A549 (cell line): Measurements from ENCODE around the gene CHM. TPM values are rescaled to one million over a fixed set of nuclear protein-coding genes. Genes with fewer than 3 reads are reported as not detected.
"Not testable (repeated sequence)": the region's sequence is repeated elsewhere in the genome, so short reads cannot be mapped to it uniquely, and the experiment has no call there.

ENCODE experiments used
- ATAC-seq, 2 experiments: fragments of 200-7000 bp in 1 of 2; fragments of >200 bp in 1 of 2; cut with Nextera tagmentation in 1 of 2; cut with Tn5 transposase in 1 of 2; 3 replicates each; pipeline versions ENCODE4 v1.8.0 to v1.9.1; 2018 to 2020; ENCODE audit warnings: mild to moderate bottlenecking in 1 of 2, moderate library complexity in 1 of 2
- CTCF ChIA-PET: fragments of 300-600 bp; sonication (Branson Sonifier 250); formaldehyde crosslinking; extraction: SDS; loops from one replicate; lab custom pipeline; 2021; ENCODE audit warnings: antibody characterized with exemption, inconsistent platforms; lab: Yijun Ruan, JAX
- POLR2A ChIA-PET: fragments of 350-600 bp; formaldehyde crosslinking; extraction: SDS; loops from one replicate; lab custom pipeline; 2021; ENCODE audit warnings: antibody characterized with exemption, inconsistent platforms; lab: Yijun Ruan, JAX
- DNase-seq, 2 experiments: peaks; one replicate each; pipeline versions ENCODE4 v3.0.0 to v3.0.0-alpha.2; 2011 to 2016; ENCODE audit warnings: low read depth in 1 of 2, low spot score in 1 of 2
- FAIRE-seq: peaks from 2 replicates; lab custom pipeline; 2011; peaks lifted over from hg19 to GRCh38; lab: Jason Lieb, UNC
- H3K27ac ChIP-seq, 2 experiments: fragments of >200 bp; sonication (Bioruptor Twin); formaldehyde crosslinking; 3 replicates each; pipeline ENCODE4 v1.5.1; 2016 to 2017
- H3K4me1 ChIP-seq: fragments of >200 bp; sonication (Bioruptor Twin); formaldehyde crosslinking; 3 replicates; pipeline ENCODE4 v1.6.1; 2016
- H3K4me2 ChIP-seq: fragments of >200 bp; sonication (Bioruptor Twin); formaldehyde crosslinking; 3 replicates; pipeline ENCODE4 v1.6.1; 2016
- H3K4me3 ChIP-seq: fragments of >200 bp; sonication (Bioruptor Twin); formaldehyde crosslinking; 3 replicates; pipeline ENCODE4 v1.5.1; 2016
- H3K9me3 ChIP-seq: fragments of >200 bp; sonication (Bioruptor Twin); formaldehyde crosslinking; 3 replicates; pipeline ENCODE4 v1.6.1; 2016
- CEBPB ChIP-seq, 2 experiments: fragments of >200 bp in 1 of 2; sonication (Bioruptor Twin) in 1 of 2; formaldehyde crosslinking in 1 of 2; IDR thresholded peaks; 2 replicates each; pipeline ENCODE4 v1.6.1; 2012 to 2016
- CHD2 ChIP-seq: fragments of 150-350 bp; IDR thresholded peaks from 2 replicates; pipeline ENCODE4 v1.6.1; 2014; ENCODE audit warnings: low read length; ENCODE audit not compliant: partially characterized antibody
- EP300 ChIP-seq, 2 experiments: fragments of >200 bp; sonication (Bioruptor Twin); formaldehyde crosslinking; IDR thresholded peaks; 2 replicates in 1 of 2; 3 replicates in 1 of 2; pipeline ENCODE4 v1.6.1; 2016 to 2017
- FOSL2 ChIP-seq, 2 experiments: fragments of 450-650 bp in 1 of 2; fragments of >200 bp in 1 of 2; sonication (Bioruptor Twin) in 1 of 2; formaldehyde crosslinking; IDR thresholded peaks; 2 replicates each; pipeline versions ENCODE4 v1.5.0 to v1.6.1; 2016 to 2020; ENCODE audit warnings: mild to moderate bottlenecking in 1 of 2, moderate library complexity in 1 of 2
- HEYL ChIP-seq: fragments of 250-450 bp; sonication (Bioruptor Pico); IDR thresholded peaks from 2 replicates; pipeline ENCODE4 v1.8.0; 2021; ENCODE audit warnings: mild to moderate bottlenecking, moderate library complexity
- HOXB13 ChIP-seq: fragments of 250-450 bp; sonication (Bioruptor Pico); IDR thresholded peaks from 2 replicates; pipeline ENCODE4 v1.5.0; 2020; ENCODE audit warnings: low read depth, mild to moderate bottlenecking, moderate library complexity
- HOXB5 ChIP-seq: fragments of 250-450 bp; sonication (Bioruptor Pico); IDR thresholded peaks from 2 replicates; pipeline ENCODE4 v1.5.0; 2020; ENCODE audit warnings: mild to moderate bottlenecking, moderate library complexity
- KDM5A ChIP-seq: fragments of 200-600 bp; sonication (generic); IDR thresholded peaks from 2 replicates; pipeline ENCODE4 v1.6.1; 2016; ENCODE audit warnings: antibody characterized with exemption, mild to moderate bottlenecking
- MYC ChIP-seq: IDR thresholded peaks from 2 replicates; pipeline ENCODE4 v1.6.1; 2012; ENCODE audit warnings: mild to moderate bottlenecking, inconsistent platforms, low read length, improper control_type of control experiment, borderline replicate concordance
- NR3C1 ChIP-seq: fragments of >200 bp; sonication (Bioruptor Twin); formaldehyde crosslinking; IDR thresholded peaks from 3 replicates; pipeline ENCODE4 v1.6.1; 2017
- POLR2A ChIP-seq: IDR thresholded peaks from 2 replicates; pipeline ENCODE4 v1.6.1; 2012; ENCODE audit warnings: mild to moderate bottlenecking, low read length
- POLR2AphosphoS2 ChIP-seq: conservative IDR thresholded peaks from 2 replicates; pipeline ENCODE4 v1.6.1; 2012; ENCODE audit warnings: low read length, improper control_type of control experiment, inconsistent platforms
- RARB ChIP-seq: fragments of 250-450 bp; sonication (Bioruptor Pico); IDR thresholded peaks from 2 replicates; pipeline ENCODE4 v1.8.0; 2021; ENCODE audit warnings: mild to moderate bottlenecking, moderate library complexity
- ZNF302 ChIP-seq: fragments of 250-450 bp; sonication (Bioruptor Pico); IDR thresholded peaks from 2 replicates; pipeline ENCODE4 v1.9.0; 2021; ENCODE audit warnings: inconsistent platforms, mild to moderate bottlenecking, moderate library complexity
- WGBS: methylation state at CpG from one replicate; pipeline ENCODE4 v1.1.6; 2017; ENCODE audit errors: missing lambda C conversion rate; 5-methylcytosine and 5-hydroxymethylcytosine counted together
- polyA plus RNA-seq, 4 experiments: library from polyadenylated mRNA; depleted of rRNA in 3 of 4; stranded (reverse); fragments of >200 nt; fragmentation: RNase III in 1 of 4; extraction: RNeasy Plus Mini Kit Qiagen cat#74134 plus additional on column Dnase treatment in 1 of 4; gene quantifications; 2 replicates in 3 of 4; 3 replicates in 1 of 4; pipeline ENCODE4 v1.2.3, GENCODE V29; 2011 to 2017
- TF ChIP-seq, protein P1 (sequence below): fragments of >200 bp; sonication (Bioruptor Twin); formaldehyde crosslinking; IDR thresholded peaks from 3 replicates; pipeline ENCODE4 v1.6.1; 2016
- TF ChIP-seq, protein P2 (sequence below): fragments of 250-450 bp; sonication (Bioruptor Pico); IDR thresholded peaks from 2 replicates; pipeline ENCODE4 v1.5.0; 2021; ENCODE audit warnings: mild to moderate bottlenecking, moderate library complexity, borderline replicate concordance
- TF ChIP-seq, protein P3 (sequence below): IDR thresholded peaks from 2 replicates; pipeline ENCODE4 v1.6.1; 2012
- TF ChIP-seq, protein P4 (sequence below): fragments of 250-450 bp; sonication (Bioruptor Pico); IDR thresholded peaks from 2 replicates; pipeline ENCODE4 v1.5.0; 2020; ENCODE audit warnings: low read depth, mild to moderate bottlenecking, moderate library complexity
- TF ChIP-seq, protein P5 (sequence below): fragments of >200 bp; sonication (Bioruptor Twin); formaldehyde crosslinking; IDR thresholded peaks from 3 replicates; pipeline ENCODE4 v1.5.1; 2016

The CHM gene
- polyA plus RNA-seq, 2 of the 4 experiments (the other 2 are of a cell fraction), result 13.9 to 23.7 TPM

DNA sequence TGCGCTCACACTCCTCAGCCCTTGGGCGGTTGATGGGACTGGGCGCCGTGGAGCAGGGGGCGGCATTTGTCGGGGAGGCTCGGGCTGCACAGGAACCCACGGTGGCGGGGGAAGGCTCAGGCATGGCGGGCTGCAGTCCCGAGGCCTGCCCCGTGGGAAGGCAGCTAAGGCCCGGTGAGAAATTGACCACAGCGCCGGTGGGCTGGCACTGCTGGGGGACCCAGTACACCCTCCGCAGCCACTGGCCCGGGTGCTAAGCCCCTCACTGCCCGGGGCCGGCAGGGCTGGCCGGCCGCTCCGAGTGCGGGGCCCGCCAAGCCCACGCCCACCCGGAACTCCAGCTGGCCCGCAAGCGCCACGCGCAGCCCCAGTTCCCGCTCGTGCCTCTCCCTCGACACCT lies 75.0 kb downstream of the CHM start:
- FAIRE-seq, DNase-seq, H3K4me2 ChIP-seq, POLR2A ChIA-PET, H3K4me1 ChIP-seq, H3K27ac ChIP-seq, ATAC-seq, H3K4me3 ChIP-seq, H3K9me3 ChIP-seq, CTCF ChIA-PET: not testable (repeated sequence)
- WGBS, result no CpG with 5 or more reads among the region's 33 CpGs

DNA sequence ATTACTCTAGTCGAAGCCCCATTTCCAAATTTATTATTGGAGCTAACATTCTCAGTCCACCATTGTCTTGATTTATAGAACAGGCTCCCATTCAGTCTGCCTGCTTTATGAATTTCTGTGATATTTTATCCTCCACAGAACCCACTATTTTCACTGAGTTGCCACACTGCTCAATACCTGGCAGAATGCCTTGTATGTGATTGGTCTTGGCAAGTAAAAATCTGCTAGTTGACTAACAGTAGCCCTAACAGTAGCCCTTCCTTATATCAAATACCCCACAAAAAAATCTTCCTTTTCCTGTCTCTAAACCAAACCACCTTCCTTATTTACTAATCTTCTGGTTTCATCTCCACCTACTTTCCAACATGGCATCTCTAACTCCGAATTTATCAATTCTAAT lies 82.6 kb downstream of the CHM start:
- H3K4me1 ChIP-seq, result peaks cover 4% of the 10 kb centered on the region; the same call in 1 of the 3 replicates
- no peak for FAIRE-seq
- TF ChIP-seq, protein P1, sequence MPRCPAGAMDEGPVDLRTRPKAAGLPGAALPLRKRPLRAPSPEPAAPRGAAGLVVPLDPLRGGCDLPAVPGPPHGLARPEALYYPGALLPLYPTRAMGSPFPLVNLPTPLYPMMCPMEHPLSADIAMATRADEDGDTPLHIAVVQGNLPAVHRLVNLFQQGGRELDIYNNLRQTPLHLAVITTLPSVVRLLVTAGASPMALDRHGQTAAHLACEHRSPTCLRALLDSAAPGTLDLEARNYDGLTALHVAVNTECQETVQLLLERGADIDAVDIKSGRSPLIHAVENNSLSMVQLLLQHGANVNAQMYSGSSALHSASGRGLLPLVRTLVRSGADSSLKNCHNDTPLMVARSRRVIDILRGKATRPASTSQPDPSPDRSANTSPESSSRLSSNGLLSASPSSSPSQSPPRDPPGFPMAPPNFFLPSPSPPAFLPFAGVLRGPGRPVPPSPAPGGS, result no peak
- no peak for TF ChIP-seq POLR2AphosphoS2
- TF ChIP-seq, protein P2, sequence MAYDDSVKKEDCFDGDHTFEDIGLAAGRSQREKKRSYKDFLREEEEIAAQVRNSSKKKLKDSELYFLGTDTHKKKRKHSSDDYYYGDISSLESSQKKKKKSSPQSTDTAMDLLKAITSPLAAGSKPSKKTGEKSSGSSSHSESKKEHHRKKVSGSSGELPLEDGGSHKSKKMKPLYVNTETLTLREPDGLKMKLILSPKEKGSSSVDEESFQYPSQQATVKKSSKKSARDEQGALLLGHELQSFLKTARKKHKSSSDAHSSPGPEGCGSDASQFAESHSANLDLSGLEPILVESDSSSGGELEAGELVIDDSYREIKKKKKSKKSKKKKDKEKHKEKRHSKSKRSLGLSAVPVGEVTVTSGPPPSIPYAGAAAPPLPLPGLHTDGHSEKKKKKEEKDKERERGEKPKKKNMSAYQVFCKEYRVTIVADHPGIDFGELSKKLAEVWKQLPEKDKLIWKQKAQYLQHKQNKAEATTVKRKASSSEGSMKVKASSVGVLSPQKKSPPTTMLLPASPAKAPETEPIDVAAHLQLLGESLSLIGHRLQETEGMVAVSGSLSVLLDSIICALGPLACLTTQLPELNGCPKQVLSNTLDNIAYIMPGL (CRISPR knock-in tag), result no peak
- TF ChIP-seq, protein P3, sequence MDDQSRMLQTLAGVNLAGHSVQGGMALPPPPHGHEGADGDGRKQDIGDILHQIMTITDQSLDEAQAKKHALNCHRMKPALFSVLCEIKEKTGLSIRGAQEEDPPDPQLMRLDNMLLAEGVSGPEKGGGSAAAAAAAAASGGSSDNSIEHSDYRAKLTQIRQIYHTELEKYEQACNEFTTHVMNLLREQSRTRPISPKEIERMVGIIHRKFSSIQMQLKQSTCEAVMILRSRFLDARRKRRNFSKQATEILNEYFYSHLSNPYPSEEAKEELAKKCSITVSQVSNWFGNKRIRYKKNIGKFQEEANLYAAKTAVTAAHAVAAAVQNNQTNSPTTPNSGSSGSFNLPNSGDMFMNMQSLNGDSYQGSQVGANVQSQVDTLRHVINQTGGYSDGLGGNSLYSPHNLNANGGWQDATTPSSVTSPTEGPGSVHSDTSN, result no peak
- no peak for TF ChIP-seq CHD2
- no peak for TF ChIP-seq MYC
- TF ChIP-seq, protein P4, sequence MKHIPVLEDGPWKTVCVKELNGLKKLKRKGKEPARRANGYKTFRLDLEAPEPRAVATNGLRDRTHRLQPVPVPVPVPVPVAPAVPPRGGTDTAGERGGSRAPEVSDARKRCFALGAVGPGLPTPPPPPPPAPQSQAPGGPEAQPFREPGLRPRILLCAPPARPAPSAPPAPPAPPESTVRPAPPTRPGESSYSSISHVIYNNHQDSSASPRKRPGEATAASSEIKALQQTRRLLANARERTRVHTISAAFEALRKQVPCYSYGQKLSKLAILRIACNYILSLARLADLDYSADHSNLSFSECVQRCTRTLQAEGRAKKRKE, result no peak
- TF ChIP-seq HEYL (CRISPR knock-in tag), result no peak
- TF ChIP-seq ZNF302, result no peak
- TF ChIP-seq EP300 (IDR thresholded peaks at IDR 0.05), result no peak
- TF ChIP-seq HOXB13 (CRISPR knock-in tag), result no peak
- TF ChIP-seq NR3C1, result no peak
- no peak for TF ChIP-seq CEBPB (IDR thresholded peaks at IDR 0.05)
- TF ChIP-seq HOXB5, result no peak
- TF ChIP-seq POLR2A, result no peak
- TF ChIP-seq RARB, result no peak
- TF ChIP-seq KDM5A, result no peak
- no peak overlapping the region for H3K27ac ChIP-seq
- H3K4me2 ChIP-seq, result no peak overlapping the region
- no peak for DNase-seq
- no peaks in the 10 kb centered on the region for H3K9me3 ChIP-seq
- ChIA-PET POLR2A (no interaction called here), CTCF (no interaction called here)
- WGBS, result 78% methylated on average over 2 of the region's 2 CpGs
- ATAC-seq, result no peak
- H3K4me3 ChIP-seq, result no peak overlapping the region

DNA sequence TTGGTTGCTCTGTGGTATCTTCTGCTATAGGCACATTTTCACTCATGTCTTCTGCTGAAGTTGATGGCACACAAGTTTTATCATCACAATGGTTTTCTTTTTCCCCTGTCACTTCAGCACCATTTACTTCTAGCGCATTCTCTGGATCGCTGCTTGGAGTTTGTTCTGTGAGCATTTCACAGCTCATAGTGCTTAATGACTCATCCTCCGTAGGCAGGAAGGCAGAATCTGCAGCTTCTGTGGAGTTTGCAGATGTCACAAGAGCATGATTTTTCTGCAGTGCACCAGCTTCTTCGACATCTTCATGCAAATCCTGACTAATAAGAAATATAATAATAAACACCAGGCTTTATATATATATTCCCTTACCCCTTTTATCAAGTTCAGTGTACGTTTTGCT lies 83.6 kb downstream of the CHM start:
- no peak for TF ChIP-seq FOSL2 (IDR thresholded peaks at IDR 0.05)
- TF ChIP-seq FOSL2 (CRISPR knock-in tag; IDR thresholded peaks at IDR 0.05), result peak; percentile 58; the same call in 1 of the 2 replicates
- TF ChIP-seq, protein P5, sequence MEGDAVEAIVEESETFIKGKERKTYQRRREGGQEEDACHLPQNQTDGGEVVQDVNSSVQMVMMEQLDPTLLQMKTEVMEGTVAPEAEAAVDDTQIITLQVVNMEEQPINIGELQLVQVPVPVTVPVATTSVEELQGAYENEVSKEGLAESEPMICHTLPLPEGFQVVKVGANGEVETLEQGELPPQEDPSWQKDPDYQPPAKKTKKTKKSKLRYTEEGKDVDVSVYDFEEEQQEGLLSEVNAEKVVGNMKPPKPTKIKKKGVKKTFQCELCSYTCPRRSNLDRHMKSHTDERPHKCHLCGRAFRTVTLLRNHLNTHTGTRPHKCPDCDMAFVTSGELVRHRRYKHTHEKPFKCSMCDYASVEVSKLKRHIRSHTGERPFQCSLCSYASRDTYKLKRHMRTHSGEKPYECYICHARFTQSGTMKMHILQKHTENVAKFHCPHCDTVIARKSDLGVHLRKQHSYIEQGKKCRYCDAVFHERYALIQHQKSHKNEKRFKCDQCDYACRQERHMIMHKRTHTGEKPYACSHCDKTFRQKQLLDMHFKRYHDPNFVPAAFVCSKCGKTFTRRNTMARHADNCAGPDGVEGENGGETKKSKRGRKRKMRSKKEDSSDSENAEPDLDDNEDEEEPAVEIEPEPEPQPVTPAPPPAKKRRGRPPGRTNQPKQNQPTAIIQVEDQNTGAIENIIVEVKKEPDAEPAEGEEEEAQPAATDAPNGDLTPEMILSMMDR, result no peak
- FAIRE-seq (peak; percentile 99), DNase-seq (peak; percentile 2 to 27)

More for the DNA sequence above, 83.6 kb downstream of the CHM start:
- 23% methylated on average over 5 of the region's 5 CpGs for WGBS
- Histone ChIP-seq H3K27ac (no peak overlapping the region), H3K9me3 (no peaks in the 10 kb centered on the region), H3K4me2 (peak overlapping the region; percentile 22; the same call in 2 of the 3 replicates), H3K4me3 (no peak overlapping the region), H3K4me1 (peaks cover 4% of the 10 kb centered on the region; the same call in 1 of the 3 replicates)
- peak; percentile 65 to 66; a peak in 3 of 6 replicates for ATAC-seq
- POLR2A ChIA-PET, result no interaction called here
- CTCF ChIA-PET, result no interaction called here
